IgD-negative memory B cell (primary cell): Measurements from ENCODE around the gene MMP20. TPM values are rescaled to one million over a fixed set of nuclear protein-coding genes. Genes with fewer than 3 reads are reported as not detected.
A peak's percentile ranks its signal among the peaks of the same experiment; 100 is the strongest.

Experiments
- H3K27ac Mint-ChIP-seq, 3 donors: one replicate each; pipeline ENCODE4 v1.8.0; 2020 to 2022; ENCODE audit warnings: mild to moderate bottlenecking in 3 of 3, mixed read lengths in 3 of 3, moderate library complexity in 1 of 3
- H3K27me3 Mint-ChIP-seq: one replicate; pipeline ENCODE4 v1.8.0; 2021; ENCODE audit warnings: mixed read lengths
- H3K36me3 Mint-ChIP-seq: one replicate; pipeline ENCODE4 v1.8.0; 2020; ENCODE audit warnings: mild to moderate bottlenecking, mixed read lengths
- H3K4me1 Mint-ChIP-seq, 3 donors: one replicate each; pipeline ENCODE4 v1.8.0; 2020 to 2022; ENCODE audit warnings: mixed read lengths in 3 of 3, mild to moderate bottlenecking in 1 of 3
- H3K4me3 Mint-ChIP-seq, 4 donors: one replicate each; pipeline ENCODE4 v1.8.0; 2020 to 2022; ENCODE audit warnings: mild to moderate bottlenecking in 4 of 4, mixed read lengths in 4 of 4, moderate library complexity in 3 of 4
- H3K9me3 Mint-ChIP-seq, 3 donors: one replicate each; pipeline ENCODE4 v1.8.0; 2020 to 2021; ENCODE audit warnings: mixed read lengths in 3 of 3, mild to moderate bottlenecking in 1 of 3
- polyA plus RNA-seq: library from polyadenylated mRNA; unstranded; fragments of 300-500 nt; fragmentation: Illumina TruSeq; gene quantifications from one replicate; pipeline ENCODE4 v1.2.3, GENCODE V29; 2021

MMP20 gene
- polyA plus RNA-seq, 1 donor from 2014 or later = not detected

- Mint-ChIP-seq H3K27ac (peak overlapping the region in 1 of 3 donors; percentile 18), H3K4me1 (peaks cover 12 to 17% (median 14%) of the 10 kb centered on the region in 3 donors), H3K36me3 (no peaks in the 10 kb centered on the region), H3K4me3 (no peak overlapping the region), H3K27me3 (no peaks in the 10 kb centered on the region), H3K9me3 (no peaks in the 10 kb centered on the region)
Measured at GRCh38 chr11:102614031-102614430, 11.1 kb downstream of the MMP20 start.

DNA sequence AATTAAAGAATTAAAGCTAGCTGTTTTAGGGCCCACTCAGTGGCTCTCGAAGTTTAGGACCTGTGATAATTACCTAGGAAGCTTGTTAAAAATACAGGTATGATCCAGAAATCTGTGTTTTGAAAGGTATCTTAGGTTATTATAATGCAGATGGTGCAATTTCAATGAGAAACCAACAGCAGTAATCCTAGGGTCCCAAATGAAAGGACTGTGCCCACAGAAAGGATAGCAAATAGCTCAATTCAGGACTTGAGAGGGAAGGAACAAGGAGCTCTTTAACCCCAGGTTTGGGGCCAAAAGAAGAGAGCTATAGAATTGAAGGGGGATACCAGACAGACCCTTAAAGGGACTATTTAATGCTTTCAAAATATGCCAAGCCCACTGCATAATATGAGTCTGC, 11.7 kb downstream of the MMP20 start:
- Mint-ChIP-seq H3K27me3 (no peaks in the 10 kb centered on the region), H3K4me1 (peaks cover 13 to 17% (median 14%) of the 10 kb centered on the region in 3 donors), H3K27ac (peak overlapping the region in 1 of 3 donors; percentile 44), H3K36me3 (no peaks in the 10 kb centered on the region), H3K9me3 (no peaks in the 10 kb centered on the region), H3K4me3 (no peak overlapping the region)

- H3K27ac Mint-ChIP-seq = peak overlapping the region in 1 of 3 donors; percentile 30
- H3K36me3 Mint-ChIP-seq = peaks cover 3% of the 10 kb centered on the region
- H3K27me3 Mint-ChIP-seq = no peaks in the 10 kb centered on the region
- peak overlapping the region in 2 of 4 donors; percentile 15 to 23 for H3K4me3 Mint-ChIP-seq
- H3K9me3 Mint-ChIP-seq = no peaks in the 10 kb centered on the region
- peaks cover 14 to 17% (median 15%) of the 10 kb centered on the region in 3 donors for H3K4me1 Mint-ChIP-seq
Measured at GRCh38 chr11:102611291-102611690, 13.8 kb downstream of the MMP20 start.

DNA sequence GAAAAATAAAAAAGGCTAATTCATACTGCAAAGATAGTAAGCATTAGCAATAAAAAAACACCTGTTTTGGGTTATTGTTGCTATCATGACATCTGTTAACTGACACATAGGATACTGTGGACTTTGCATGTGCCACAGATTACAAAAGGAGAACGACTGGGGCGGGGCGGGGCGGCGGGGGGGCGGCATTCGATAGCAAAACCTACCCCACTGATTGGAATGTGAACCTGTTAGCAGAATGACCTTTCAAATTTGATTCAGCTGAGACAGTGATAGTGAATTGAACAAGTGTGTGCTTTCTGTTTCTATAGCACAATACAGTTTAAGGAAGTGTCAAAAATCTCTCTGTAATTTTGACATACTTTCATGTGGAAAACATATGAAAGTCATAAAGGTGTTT, 14.9 kb downstream of the MMP20 start:
- Mint-ChIP-seq H3K4me3 (no peak overlapping the region), H3K27ac (no peak overlapping the region), H3K36me3 (peaks cover 3% of the 10 kb centered on the region), H3K27me3 (no peaks in the 10 kb centered on the region), H3K4me1 (peaks cover 14 to 17% (median 15%) of the 10 kb centered on the region in 3 donors), H3K9me3 (no peaks in the 10 kb centered on the region)

DNA sequence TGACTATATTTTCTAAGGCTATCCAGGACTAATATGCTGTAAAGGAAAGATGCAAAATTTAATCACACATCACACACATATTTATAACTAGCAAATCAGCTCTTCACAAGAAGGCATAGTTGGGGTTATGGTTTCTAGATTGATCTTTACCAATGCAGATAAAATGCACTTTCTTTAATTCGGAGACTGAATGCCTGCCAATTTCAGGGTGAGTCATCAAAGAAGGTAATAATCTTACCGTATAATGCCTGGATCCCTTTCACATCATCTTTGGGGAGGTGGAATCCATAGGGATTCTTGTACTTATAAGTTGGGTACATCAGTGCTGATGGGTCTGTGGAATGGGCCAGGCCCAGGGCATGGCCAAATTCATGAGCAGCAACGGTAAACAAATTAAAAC, 16.4 kb downstream of the MMP20 start:
- Mint-ChIP-seq H3K4me1 (peaks cover 14 to 17% (median 15%) of the 10 kb centered on the region in 3 donors), H3K27ac (no peak overlapping the region), H3K36me3 (peaks cover 3% of the 10 kb centered on the region), H3K4me3 (no peak overlapping the region), H3K9me3 (no peaks in the 10 kb centered on the region), H3K27me3 (no peaks in the 10 kb centered on the region)

DNA sequence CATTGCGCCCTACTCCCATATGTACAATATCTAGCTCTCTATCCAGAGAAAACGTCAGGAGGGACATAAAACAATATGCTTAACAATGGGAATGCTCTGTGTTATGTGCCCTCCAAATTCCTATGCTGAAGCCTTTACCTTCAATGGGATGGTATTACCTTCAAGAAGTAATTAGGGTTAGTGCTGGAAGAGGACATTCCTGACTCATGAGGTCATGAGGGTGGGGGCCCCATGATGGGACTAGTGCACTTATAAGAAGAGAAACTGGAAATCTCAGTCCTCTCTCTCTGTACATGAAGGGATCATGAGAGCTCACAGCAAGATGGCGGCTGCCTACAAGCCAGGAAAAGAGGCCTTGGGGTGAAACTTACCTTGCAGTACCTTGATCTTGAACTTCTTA, 20.3 kb downstream of the MMP20 start:
- no peaks in the 10 kb centered on the region for H3K9me3 Mint-ChIP-seq
- H3K4me1 Mint-ChIP-seq = peaks cover 0 to 3% (median 0%) of the 10 kb centered on the region in 3 donors
- no peak overlapping the region for H3K4me3 Mint-ChIP-seq
- no peak overlapping the region for H3K27ac Mint-ChIP-seq
- H3K36me3 Mint-ChIP-seq = peaks cover 3% of the 10 kb centered on the region
- no peaks in the 10 kb centered on the region for H3K27me3 Mint-ChIP-seq

GRCh38 chr11:102604011-102604410, 21.1 kb downstream of the MMP20 start:
- H3K27me3 Mint-ChIP-seq = no peaks in the 10 kb centered on the region
- no peaks in the 10 kb centered on the region for H3K9me3 Mint-ChIP-seq
- H3K4me3 Mint-ChIP-seq = no peak overlapping the region
- peaks cover 3% of the 10 kb centered on the region for H3K36me3 Mint-ChIP-seq
- no peak overlapping the region for H3K27ac Mint-ChIP-seq
- peaks cover 0 to 3% (median 0%) of the 10 kb centered on the region in 3 donors for H3K4me1 Mint-ChIP-seq

DNA sequence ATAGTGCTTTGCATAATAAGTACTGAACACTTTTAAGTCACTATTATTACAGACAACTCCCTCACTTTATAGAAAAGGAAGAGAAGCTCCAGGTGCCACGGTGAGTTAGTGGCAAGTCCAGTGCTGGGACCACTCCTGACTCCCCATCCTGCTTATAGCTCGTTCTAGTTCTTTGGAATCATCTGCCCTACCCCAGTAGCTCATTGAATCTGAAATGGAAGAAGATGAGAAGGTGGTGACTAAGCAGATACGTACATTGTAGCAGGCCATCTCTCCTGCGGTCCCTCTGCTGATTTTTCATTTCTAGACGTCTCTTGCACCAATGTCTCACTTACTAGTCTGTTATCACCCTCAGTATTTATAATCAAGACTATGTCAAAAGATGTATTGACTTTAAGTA, 21.6 kb downstream of the MMP20 start:
- Mint-ChIP-seq H3K36me3 (peaks cover 3% of the 10 kb centered on the region), H3K4me3 (no peak overlapping the region), H3K4me1 (peaks cover 0 to 3% (median 0%) of the 10 kb centered on the region in 3 donors), H3K9me3 (no peaks in the 10 kb centered on the region), H3K27me3 (no peaks in the 10 kb centered on the region), H3K27ac (no peak overlapping the region)

DNA sequence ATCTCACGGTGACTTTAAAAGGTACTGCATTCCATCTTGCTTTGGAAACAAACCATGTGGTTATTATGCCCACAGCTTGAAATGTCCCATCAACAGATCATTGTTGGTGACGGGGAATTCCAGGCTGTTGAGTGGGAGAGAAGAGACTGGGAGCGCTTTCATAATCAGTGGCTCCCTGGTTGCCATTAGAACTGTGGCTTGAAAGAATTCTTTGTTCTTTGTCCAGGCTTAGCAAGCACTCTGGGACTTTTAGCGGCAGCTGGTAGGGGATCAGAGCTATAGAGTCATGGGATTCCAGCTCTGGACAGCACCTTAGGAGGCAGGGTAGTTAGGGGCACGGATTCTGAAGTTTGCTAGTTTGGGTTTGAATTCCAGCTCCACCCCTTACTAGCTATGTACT, 22.0 kb downstream of the MMP20 start:
- Mint-ChIP-seq H3K27ac (no peak overlapping the region), H3K4me3 (no peak overlapping the region), H3K36me3 (peaks cover 3% of the 10 kb centered on the region), H3K27me3 (no peaks in the 10 kb centered on the region), H3K9me3 (no peaks in the 10 kb centered on the region), H3K4me1 (no peaks in the 10 kb centered on the region)

- no peaks in the 10 kb centered on the region for H3K4me1 Mint-ChIP-seq
- H3K27ac Mint-ChIP-seq = no peak overlapping the region
- H3K4me3 Mint-ChIP-seq = no peak overlapping the region
- H3K36me3 Mint-ChIP-seq = no peaks in the 10 kb centered on the region
- H3K9me3 Mint-ChIP-seq = no peaks in the 10 kb centered on the region
- H3K27me3 Mint-ChIP-seq = no peaks in the 10 kb centered on the region
Measured at GRCh38 chr11:102600666-102601065, 24.5 kb downstream of the MMP20 start.

GRCh38 chr11:102599642-102600261, 25.4 kb downstream of the MMP20 start:
- Mint-ChIP-seq H3K27me3 (no peaks in the 10 kb centered on the region), H3K9me3 (no peaks in the 10 kb centered on the region), H3K4me3 (no peak overlapping the region), H3K27ac (no peak overlapping the region), H3K4me1 (no peaks in the 10 kb centered on the region), H3K36me3 (no peaks in the 10 kb centered on the region)

GRCh38 chr11:102598272-102598671, 26.9 kb downstream of the MMP20 start:
- H3K9me3 Mint-ChIP-seq = no peaks in the 10 kb centered on the region
- H3K27ac Mint-ChIP-seq = no peak overlapping the region
- H3K36me3 Mint-ChIP-seq = no peaks in the 10 kb centered on the region
- no peaks in the 10 kb centered on the region for H3K27me3 Mint-ChIP-seq
- H3K4me3 Mint-ChIP-seq = no peak overlapping the region
- H3K4me1 Mint-ChIP-seq = no peaks in the 10 kb centered on the region

GRCh38 chr11:102596578-102596977, 28.6 kb downstream of the MMP20 start:
- H3K9me3 Mint-ChIP-seq = no peaks in the 10 kb centered on the region
- no peaks in the 10 kb centered on the region for H3K36me3 Mint-ChIP-seq
- peak overlapping the region in 1 of 3 donors; percentile 4 for H3K27ac Mint-ChIP-seq
- H3K27me3 Mint-ChIP-seq = no peaks in the 10 kb centered on the region
- H3K4me3 Mint-ChIP-seq = no peak overlapping the region
- no peaks in the 10 kb centered on the region for H3K4me1 Mint-ChIP-seq

DNA sequence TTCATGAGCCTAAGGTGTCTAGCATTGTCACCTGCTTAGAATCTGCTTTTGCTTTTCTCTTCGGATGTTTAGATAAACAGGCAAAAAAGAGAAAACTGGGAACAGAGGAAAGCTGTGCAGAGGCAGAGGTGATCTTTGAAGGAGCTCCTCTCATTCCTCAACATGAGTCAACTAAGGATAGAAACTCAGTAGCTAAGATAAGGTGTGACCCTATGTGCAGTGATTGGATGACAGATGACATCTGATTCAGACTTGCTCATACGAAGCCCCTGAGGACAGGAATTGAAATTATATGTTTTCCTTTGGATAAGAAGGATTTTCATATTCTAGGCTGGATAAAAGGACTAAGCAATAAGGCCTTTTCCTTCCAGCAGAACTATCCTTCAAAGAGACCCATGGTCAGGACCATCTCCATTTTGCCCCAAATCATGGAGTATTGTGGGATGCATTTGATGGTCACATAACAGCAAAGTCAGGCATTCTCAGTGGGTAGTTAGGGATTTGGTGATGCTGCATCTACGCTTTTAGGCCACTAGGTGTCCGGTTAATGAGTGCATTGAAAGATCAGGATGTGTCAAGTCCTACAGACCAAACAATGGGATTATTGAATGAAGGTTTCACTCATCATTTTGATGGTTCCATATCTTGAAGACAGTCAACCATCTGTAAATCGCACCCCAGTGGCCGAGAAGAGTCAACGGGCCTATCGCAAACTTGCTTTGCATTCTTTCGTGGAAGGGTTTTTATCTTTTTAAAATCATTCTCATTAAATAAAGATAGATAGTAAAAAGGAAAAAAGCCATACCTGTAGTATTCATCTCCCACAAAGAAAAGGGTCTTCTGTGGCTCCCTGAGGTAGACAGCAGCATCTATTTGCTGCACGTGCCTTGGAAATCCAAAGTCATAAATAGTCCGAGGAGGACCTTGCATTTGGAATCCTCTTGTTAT, 32.2 kb downstream of the MMP20 start:
- no peaks in the 10 kb centered on the region for H3K36me3 Mint-ChIP-seq
- H3K4me3 Mint-ChIP-seq = no peak overlapping the region
- no peaks in the 10 kb centered on the region for H3K27me3 Mint-ChIP-seq
- H3K4me1 Mint-ChIP-seq = peaks cover 0 to 12% (median 6%) of the 10 kb centered on the region in 3 donors
- peaks cover 0 to 4% (median 0%) of the 10 kb centered on the region in 3 donors for H3K9me3 Mint-ChIP-seq
- no peak overlapping the region for H3K27ac Mint-ChIP-seq

DNA sequence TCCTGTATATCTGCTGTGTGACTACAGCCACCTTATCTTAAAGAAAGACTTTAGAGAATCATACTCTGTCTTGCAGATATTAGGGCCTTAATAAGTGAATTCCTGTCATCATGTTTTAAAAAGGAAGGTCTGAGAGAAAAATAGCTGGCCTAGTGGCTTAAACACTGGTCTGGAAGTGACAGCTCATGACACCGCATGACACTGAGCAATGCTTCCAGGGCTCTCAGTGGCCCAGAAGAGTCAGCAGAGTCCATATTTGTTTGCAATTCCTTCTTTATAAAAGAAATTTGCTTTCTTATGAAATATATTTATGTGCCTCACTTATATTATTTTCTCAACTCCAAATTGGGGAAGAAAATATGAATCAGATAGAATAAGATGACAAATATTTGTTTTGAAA, 33.0 kb downstream of the MMP20 start:
- Mint-ChIP-seq H3K36me3 (no peaks in the 10 kb centered on the region), H3K4me3 (peak overlapping the region in 1 of 4 donors; percentile 61), H3K4me1 (peaks cover 0 to 12% (median 6%) of the 10 kb centered on the region in 3 donors), H3K27ac (no peak overlapping the region), H3K9me3 (peaks cover 0 to 4% (median 0%) of the 10 kb centered on the region in 3 donors), H3K27me3 (no peaks in the 10 kb centered on the region)
